Panc1 (cell line): ENCODE results near the gene C17orf75. TPM values are rescaled to one million over a fixed set of nuclear protein-coding genes. Genes with fewer than 3 reads are reported as not detected.

Experiments used
- ATAC-seq: fragments of 200-7000 bp; cut with Tn5 transposase; 2 replicates; pipeline ENCODE4 v1.9.1; 2020; ENCODE audit warnings: mild to moderate bottlenecking, moderate library complexity
- BruUV-seq: library from RNA; stranded (reverse); fragments of 400-500 nt; replicated peaks from 2 replicates; lab custom pipeline; 2021; lab: Mats Ljungman, UMichigan
- CTCF ChIA-PET: fragments of 300-600 bp; sonication (Branson Sonifier 250); formaldehyde crosslinking; loops from one replicate; lab custom pipeline; 2022; ENCODE audit warnings: antibody characterized with exemption; lab: Charles Lee
- POLR2A ChIA-PET: fragments of 300-600 bp; sonication (Branson Sonifier 250); formaldehyde crosslinking; loops from one replicate; lab custom pipeline; 2022; ENCODE audit warnings: antibody characterized with exemption; lab: Charles Lee
- DNase-seq: peaks from one replicate; pipeline ENCODE4 v3.0.0-alpha.2; 2010; ENCODE audit warnings: low read depth, low spot score
- H3K27ac ChIP-seq: 2 replicates; pipeline ENCODE4 v1.5.1; 2011; ENCODE audit warnings: mild to moderate bottlenecking, low read length, inconsistent platforms
- H3K27me3 ChIP-seq: fragments of 200-500 bp; sonication (Bioruptor generic); 2 replicates; pipeline ENCODE4 v1.6.0; 2014; ENCODE audit warnings: low read length, inconsistent platforms; ENCODE audit not compliant: control insufficient read depth, insufficient read depth
- H3K36me3 ChIP-seq: fragments of 200-500 bp; sonication (Bioruptor generic); 2 replicates; pipeline ENCODE4 v1.5.1; 2014; ENCODE audit warnings: inconsistent platforms, mild to moderate bottlenecking, low read length, moderate library complexity; ENCODE audit not compliant: control insufficient read depth, insufficient read depth
- H3K4me1 ChIP-seq: 2 replicates; pipeline ENCODE4 v1.5.1; 2011; ENCODE audit warnings: inconsistent platforms, mild to moderate bottlenecking, low read length, moderate library complexity; ENCODE audit not compliant: control insufficient read depth, insufficient read depth
- H3K4me3 ChIP-seq, 2 experiments: 2 replicates each; pipeline ENCODE4 v1.5.1; 2011 to 2012; ENCODE audit warnings: low read depth in 2 of 2, low read length in 2 of 2, mild to moderate bottlenecking in 2 of 2, inconsistent platforms in 1 of 2, moderate library complexity in 1 of 2
- H3K9me3 ChIP-seq: fragments of 200-500 bp; sonication (Bioruptor generic); 2 replicates; pipeline ENCODE4 v1.5.1; 2014; ENCODE audit warnings: low read depth, mild to moderate bottlenecking, inconsistent platforms, low read length, moderate library complexity; ENCODE audit not compliant: control insufficient read depth, insufficient read depth
- CTCF ChIP-seq: fragments of 450-650 bp; IDR thresholded peaks from 2 replicates; pipeline ENCODE4 v1.5.1; 2017; ENCODE audit warnings: mild to moderate bottlenecking
- POLR2AphosphoS5 ChIP-seq: IDR thresholded peaks from 2 replicates; pipeline ENCODE4 v1.6.1; 2012; ENCODE audit warnings: mild to moderate bottlenecking, low read depth, low read length, moderate library complexity
- REST ChIP-seq, 2 experiments: IDR thresholded peaks; 2 replicates each; pipeline ENCODE4 v1.6.1; 2011 to 2012; ENCODE audit warnings: low read depth in 2 of 2, control low read depth in 1 of 2, low read length in 1 of 2, mild to moderate bottlenecking in 1 of 2, moderate library complexity in 1 of 2; ENCODE audit not compliant: insufficient read depth in 1 of 2
- SIN3A ChIP-seq: IDR thresholded peaks from 2 replicates; pipeline ENCODE4 v1.6.1; 2012; ENCODE audit warnings: low read depth, mild to moderate bottlenecking, low read length, moderate library complexity, borderline replicate concordance; ENCODE audit not compliant: insufficient read depth
- TCF7L2 ChIP-seq: IDR thresholded peaks from 2 replicates; pipeline ENCODE4 v1.6.1; 2011; ENCODE audit warnings: mild to moderate bottlenecking, low read depth, low read length, inconsistent platforms
- in situ Hi-C: cut with HindIII; loops from 2 replicates; pipeline ENCODE4 v1.10.0; 2016; ENCODE audit warnings: low sequenced_read_pairs, low pct_unique_long_range_greater_than_20kb
- intact Hi-C: fragments of 100-400 bp; cut with micrococcal nuclease; formaldehyde crosslinking; loops from one replicate; pipeline ENCODE4 v1.10.0; 2022; ENCODE audit not compliant: unreplicated experiment
- total RNA-seq: library from RNA; stranded (reverse); gene quantifications from one replicate; pipeline ENCODE4 v1.2.1, GENCODE V29; 2021; ENCODE audit not compliant: unreplicated experiment

The C17orf75 gene
- total RNA-seq, 1 experiment from 2014 or later = 31.6 TPM

- DNase-seq = no peak
- peaks cover 12% of the 10 kb centered on the region for H3K4me1 ChIP-seq
- H3K36me3 ChIP-seq = no peaks in the 10 kb centered on the region; the same call in 1 of the 2 replicates
- no peak for TF ChIP-seq TCF7L2
- no peak for TF ChIP-seq CTCF
- TF ChIP-seq REST (IDR thresholded peaks at IDR 0.05; ENCODE audit: insufficient read depth in 1 of 2, low read depth in 2 of 2, low read length in 1 of 2) = no peak
- TF ChIP-seq POLR2AphosphoS5 = no peak; the same call in 1 of the 2 replicates
- no peak for TF ChIP-seq SIN3A
- no peaks in the 10 kb centered on the region for H3K9me3 ChIP-seq
- H3K27ac ChIP-seq = peak overlapping the region; percentile 91
- peak overlapping the region; percentile 55 to 64 for H3K4me3 ChIP-seq
- ChIA-PET CTCF (interaction anchor here (0.6 kb wide), 1 partner anchor 89 kb away, joined by 3 read pairs; no protein-coding TSS in a partner anchor), POLR2A (interaction anchor here (0.6 kb wide), 1 partner anchor 20 kb away, joined by 4 read pairs; no protein-coding TSS in a partner anchor)
- BruUV-seq = TSS peak; percentile 65
- intact Hi-C loops = no loop called here
- no peaks in the 10 kb centered on the region for H3K27me3 ChIP-seq
- in situ Hi-C loops = no loop called here
- ATAC-seq = peak; percentile 63
Observed at GRCh38 chr17:32341141-32341856, 674 bp downstream of the C17orf75 start.

- in situ Hi-C loops (no loop called here), intact Hi-C loops (no loop called here)
- peaks cover 5% of the 10 kb centered on the region for H3K36me3 ChIP-seq
- peak; percentile 57; the same call in 1 of the 2 replicates for ATAC-seq
- H3K4me3 ChIP-seq = no peak overlapping the region
- TF ChIP-seq POLR2AphosphoS5 (no peak), SIN3A (no peak), REST (IDR thresholded peaks at IDR 0.05; ENCODE audit: insufficient read depth in 1 of 2, low read depth in 2 of 2, low read length in 1 of 2) (no peak), CTCF (no peak), TCF7L2 (no peak)
- no TSS peak for BruUV-seq
- no peaks in the 10 kb centered on the region for H3K4me1 ChIP-seq
- DNase-seq = no peak
- no peaks in the 10 kb centered on the region for H3K9me3 ChIP-seq
- H3K27me3 ChIP-seq = no peaks in the 10 kb centered on the region
- ChIA-PET CTCF (no interaction called here), POLR2A (interaction anchor here (0.6 kb wide), 1 partner anchor 734 kb away, joined by 10 read pairs; no protein-coding TSS in a partner anchor)
- no peak overlapping the region for H3K27ac ChIP-seq
Observed at GRCh38 chr17:32335687-32336086, 6.3 kb downstream of the C17orf75 start.
